ENCODE data around the gene BLCAP.
A peak's percentile ranks its signal among the peaks of the same experiment; 100 is the strongest.

BLCAP gene

GRCh38 chr20:37570419-37570818 is 42.7 kb upstream of the BLCAP start:
- H3K4me3 ChIP-seq (replicated peaks; ENCODE audit: insufficient read depth, low read length): no peak overlapping the region
- no peak overlapping the region for H3K27ac ChIP-seq (replicated peaks)
- no peak for DNase-seq (ENCODE audit: low read depth in 1 of 2, low spot score in 1 of 2)
- TF ChIP-seq SPI1 (IDR thresholded peaks at IDR 0.05; ENCODE audit: borderline replicate concordance, low read depth) (no peak), REST (IDR thresholded peaks at IDR 0.05; ENCODE audit: insufficient replicate concordance, low read depth) (no peak), GABPA (IDR thresholded peaks at IDR 0.05; ENCODE audit: low read depth) (no peak), POLR2AphosphoS5 (IDR thresholded peaks at IDR 0.05; ENCODE audit: low read depth) (no peak)
- H3K27me3 ChIP-seq (ENCODE audit: insufficient read depth, poor library complexity, severe bottlenecking): peaks cover 2% of the 10 kb centered on the region

- peak in 1 of 2 experiments; percentile 28 for DNase-seq (ENCODE audit: low read depth in 1 of 2, low spot score in 1 of 2)
- Histone ChIP-seq H3K27ac (replicated peaks) (no peak overlapping the region), H3K4me3 (replicated peaks; ENCODE audit: insufficient read depth, low read length) (no peak overlapping the region), H3K27me3 (ENCODE audit: insufficient read depth, poor library complexity, severe bottlenecking) (peaks cover 6% of the 10 kb centered on the region)
- TF ChIP-seq SPI1 (IDR thresholded peaks at IDR 0.05; ENCODE audit: borderline replicate concordance, low read depth) (no peak), CTCF (IDR thresholded peaks at IDR 0.05; ENCODE audit: insufficient read depth, low read length) (no peak)
Measured at GRCh38 chr20:37567671-37568588, 40.3 kb upstream of the BLCAP start.

GRCh38 chr20:37567331-37567665 is 39.6 kb upstream of the BLCAP start:
- no peak for DNase-seq (ENCODE audit: low read depth in 1 of 2, low spot score in 1 of 2)
- Histone ChIP-seq H3K27ac (replicated peaks) (no peak overlapping the region), H3K27me3 (ENCODE audit: insufficient read depth, poor library complexity, severe bottlenecking) (peaks cover 6% of the 10 kb centered on the region)

GRCh38 chr20:37566590-37567330 is 39.1 kb upstream of the BLCAP start:
- TF ChIP-seq REST (IDR thresholded peaks at IDR 0.05; ENCODE audit: insufficient replicate concordance, low read depth) (no peak), CTCF (IDR thresholded peaks at IDR 0.05; ENCODE audit: insufficient read depth, low read length) (no peak), SPI1 (IDR thresholded peaks at IDR 0.05; ENCODE audit: borderline replicate concordance, low read depth) (no peak), POLR2AphosphoS5 (IDR thresholded peaks at IDR 0.05; ENCODE audit: low read depth) (no peak), GABPA (IDR thresholded peaks at IDR 0.05; ENCODE audit: low read depth) (no peak)
- Histone ChIP-seq H3K27me3 (ENCODE audit: insufficient read depth, poor library complexity, severe bottlenecking) (peaks cover 9% of the 10 kb centered on the region), H3K4me3 (replicated peaks; ENCODE audit: insufficient read depth, low read length) (no peak overlapping the region), H3K27ac (replicated peaks) (no peak overlapping the region)
- no peak for DNase-seq (ENCODE audit: low read depth in 1 of 2, low spot score in 1 of 2)

More at GRCh38 chr20:37567331-37567665, 39.6 kb upstream of the BLCAP start:
- no peak overlapping the region for H3K4me3 ChIP-seq (replicated peaks; ENCODE audit: insufficient read depth, low read length)
- TF ChIP-seq SPI1 (IDR thresholded peaks at IDR 0.05; ENCODE audit: borderline replicate concordance, low read depth): no peak
- no peak for TF ChIP-seq REST (IDR thresholded peaks at IDR 0.05; ENCODE audit: insufficient replicate concordance, low read depth)

All from HL-60 (cell line).